OCI-LY1 (cell line): ENCODE results near the gene GUCA2B.

ENCODE experiments used
- H2AFZ ChIP-seq: fragments of 200-600 bp; sonication (generic), shearing (Covaris generic); 2 replicates; pipeline ENCODE4 v1.6.0; 2014; ENCODE audit warnings: antibody characterized with exemption, mild to moderate bottlenecking, low read length
- H3F3A ChIP-seq: fragments of 200-600 bp; sonication (generic), shearing (Covaris generic); 2 replicates; pipeline ENCODE4 v1.6.0; 2014; ENCODE audit warnings: mild to moderate bottlenecking, antibody characterized with exemption, low read length, moderate library complexity; ENCODE audit not compliant: insufficient read depth
- H3K27ac ChIP-seq: fragments of 200-600 bp; sonication (generic); 2 replicates; pipeline ENCODE4 v1.5.1; 2014; ENCODE audit warnings: low read length, mixed run types, mild to moderate bottlenecking, low read depth; ENCODE audit not compliant: poor library complexity, severe bottlenecking
- H3K27me3 ChIP-seq: fragments of 200-600 bp; sonication (generic); 2 replicates; pipeline ENCODE4 v1.6.0; 2014; ENCODE audit warnings: antibody characterized with exemption, mild to moderate bottlenecking, low read length, moderate library complexity; ENCODE audit not compliant: insufficient read depth
- H3K36me3 ChIP-seq: fragments of 200-600 bp; sonication (generic); 2 replicates; pipeline ENCODE4 v1.6.1; 2014; ENCODE audit warnings: mild to moderate bottlenecking, antibody characterized with exemption, low read length, moderate library complexity, mixed read lengths; ENCODE audit not compliant: insufficient read depth
- H3K4me1 ChIP-seq: fragments of 200-600 bp; sonication (generic); 2 replicates; pipeline ENCODE4 v1.5.1; 2014; ENCODE audit warnings: mild to moderate bottlenecking, low read length, moderate library complexity; ENCODE audit not compliant: insufficient read depth, severe bottlenecking
- H3K4me2 ChIP-seq: fragments of 200-600 bp; sonication (generic), shearing (Covaris generic); 2 replicates; pipeline ENCODE4 v1.6.1; 2014; ENCODE audit warnings: low read length
- H3K4me3 ChIP-seq: fragments of 200-600 bp; sonication (generic); 2 replicates; pipeline ENCODE4 v1.5.1; 2014; ENCODE audit warnings: low read length, low read depth, mild to moderate bottlenecking, mixed read lengths; ENCODE audit not compliant: poor library complexity, severe bottlenecking
- H3K79me2 ChIP-seq: fragments of 200-600 bp; shearing (Covaris generic); 2 replicates; pipeline ENCODE4 v1.6.1; 2016; ENCODE audit warnings: mixed run types, low read length, mixed read lengths; ENCODE audit not compliant: insufficient read depth
- H3K9ac ChIP-seq: fragments of 200-600 bp; sonication (generic), shearing (Covaris generic); 2 replicates; pipeline ENCODE4 v1.6.1; 2014; ENCODE audit warnings: mild to moderate bottlenecking, low read length, mixed read lengths
- H3K9me2 ChIP-seq: fragments of 200-600 bp; sonication (generic), shearing (Covaris generic); 2 replicates; pipeline ENCODE4 v1.6.1; 2014; ENCODE audit warnings: low read depth, mild to moderate bottlenecking, low read length, mixed read lengths
- H3K9me3 ChIP-seq: fragments of 200-600 bp; shearing (Covaris generic); 2 replicates; pipeline ENCODE4 v1.6.1; 2014; ENCODE audit warnings: low read length, mixed read lengths
- H4K20me1 ChIP-seq: fragments of 200-600 bp; sonication (generic), shearing (Covaris generic); 2 replicates; pipeline ENCODE4 v1.6.0; 2016; ENCODE audit warnings: mild to moderate bottlenecking, low read length; ENCODE audit not compliant: insufficient read depth
- CTCF ChIP-seq: fragments of 200-600 bp; sonication (generic), shearing (Covaris generic); IDR thresholded peaks from 2 replicates; pipeline ENCODE4 v1.5.1; 2017; ENCODE audit warnings: mild to moderate bottlenecking, antibody characterized with exemption, low read length, moderate library complexity, mixed read lengths
- EZH2 ChIP-seq: fragments of 200-600 bp; sonication (generic), shearing (Covaris generic); IDR thresholded peaks from 2 replicates; pipeline ENCODE4 v1.8.0; 2017; ENCODE audit warnings: borderline replicate concordance, mixed run types, mild to moderate bottlenecking, antibody characterized with exemption, low read length, moderate library complexity, mixed read lengths

Gene GUCA2B

GRCh38 chr1:42177541-42177981, 24.4 kb downstream of the GUCA2B start:
- Histone ChIP-seq H3K9me3 (no peaks in the 10 kb centered on the region), H3K4me3 (no peak overlapping the region), H3K9me2 (no peaks in the 10 kb centered on the region), H2AFZ (no peak overlapping the region), H3K79me2 (no peaks in the 10 kb centered on the region), H3K36me3 (peaks cover 9% of the 10 kb centered on the region; the same call in 1 of the 2 replicates), H4K20me1 (no peaks in the 10 kb centered on the region), H3K9ac (no peak overlapping the region), H3K27ac (peak overlapping the region; percentile 84), H3F3A (no peaks in the 10 kb centered on the region), H3K4me2 (no peak overlapping the region), H3K4me1 (peaks cover 32% of the 10 kb centered on the region), H3K27me3 (no peaks in the 10 kb centered on the region)
- TF ChIP-seq EZH2 (no peak), CTCF (no peak)

GRCh38 chr1:42178249-42178648, 25.0 kb downstream of the GUCA2B start:
- no peaks in the 10 kb centered on the region for H4K20me1 ChIP-seq
- H3K36me3 ChIP-seq, result peaks cover 9% of the 10 kb centered on the region; the same call in 1 of the 2 replicates
- no peaks in the 10 kb centered on the region for H3K27me3 ChIP-seq
- no peaks in the 10 kb centered on the region for H3K9me2 ChIP-seq
- no peaks in the 10 kb centered on the region for H3K9me3 ChIP-seq
- no peak overlapping the region for H3K4me2 ChIP-seq
- peak overlapping the region; percentile 84 for H3K27ac ChIP-seq
- H3K79me2 ChIP-seq, result no peaks in the 10 kb centered on the region
- H2AFZ ChIP-seq, result no peak overlapping the region
- H3K9ac ChIP-seq, result no peak overlapping the region; the same call in 1 of the 2 replicates
- peaks cover 32% of the 10 kb centered on the region for H3K4me1 ChIP-seq
- no peak overlapping the region for H3K4me3 ChIP-seq
- TF ChIP-seq EZH2 (no peak), CTCF (no peak)
- no peaks in the 10 kb centered on the region for H3F3A ChIP-seq

- Histone ChIP-seq H3K27ac (peak overlapping the region; percentile 84), H3K36me3 (peaks cover 9% of the 10 kb centered on the region; the same call in 1 of the 2 replicates)
Measured at GRCh38 chr1:42179275-42179674, 26.1 kb downstream of the GUCA2B start.

More at GRCh38 chr1:42179275-42179674, 26.1 kb downstream of the GUCA2B start:
- H3K27me3 ChIP-seq, result no peaks in the 10 kb centered on the region
- H3K79me2 ChIP-seq, result no peaks in the 10 kb centered on the region
- no peaks in the 10 kb centered on the region for H4K20me1 ChIP-seq
- H3K9ac ChIP-seq, result peak overlapping the region; percentile 24; the same call in 1 of the 2 replicates
- peak overlapping the region; percentile 45; the same call in 1 of the 2 replicates for H3K4me2 ChIP-seq
- H3K4me1 ChIP-seq, result peaks cover 32% of the 10 kb centered on the region
- no peak for TF ChIP-seq CTCF
- no peak for TF ChIP-seq EZH2
- no peaks in the 10 kb centered on the region for H3K9me2 ChIP-seq
- no peak overlapping the region for H2AFZ ChIP-seq
- no peaks in the 10 kb centered on the region for H3K9me3 ChIP-seq
- H3K4me3 ChIP-seq, result no peak overlapping the region
- H3F3A ChIP-seq, result no peaks in the 10 kb centered on the region
